ENCODE results near the gene RUSC1.

GRCh38 chr1:155285063-155285462 lies 35.6 kb upstream of the RUSC1 start:
- no peak for TF ChIP-seq POLR2AphosphoS5 (IDR thresholded peaks at IDR 0.05; ENCODE audit: low read depth, low read length)
- TF ChIP-seq POLR2A (IDR thresholded peaks at IDR 0.05; ENCODE audit: low read depth, low read length), result no peak
- no peak for TF ChIP-seq TAF1 (IDR thresholded peaks at IDR 0.05; ENCODE audit: borderline replicate concordance, low read depth, low read length)
